GM21723 (cell line): Measurements from ENCODE around the gene SPRYD3.

Source experiments
- ATAC-seq: cut with Tn5 transposase; IDR thresholded peaks from one replicate; pipeline ENCODE4 v1.9.1; 2021; ENCODE audit warnings: mild to moderate bottlenecking, moderate library complexity; ENCODE audit not compliant: unreplicated experiment

The SPRYD3 gene

DNA sequence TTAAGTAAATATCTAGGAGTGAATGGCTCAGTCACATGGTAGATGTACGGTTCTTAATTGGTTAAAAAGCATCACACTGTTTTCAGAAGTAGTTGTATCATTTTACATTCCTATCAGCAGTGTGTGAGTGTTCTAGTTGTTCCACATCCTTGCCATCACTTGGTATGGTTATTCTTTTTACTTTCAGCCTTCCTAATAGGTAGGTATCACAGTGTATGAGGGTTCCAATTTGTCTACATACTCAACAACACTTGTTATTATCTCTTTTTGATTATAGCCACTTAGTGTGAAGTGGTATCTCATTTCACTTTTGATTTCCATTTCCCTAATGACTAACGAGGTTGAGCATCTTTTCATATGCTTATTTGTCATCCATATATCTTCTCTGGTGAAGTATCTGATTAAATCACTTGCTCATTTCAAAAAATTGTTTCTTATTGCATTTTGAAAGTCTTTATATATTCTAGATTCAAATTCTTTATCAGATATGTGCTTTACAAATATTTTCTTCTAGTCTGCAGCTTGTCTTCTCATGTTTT, 3.5 kb upstream of the SPRYD3 start:
- no peak for ATAC-seq

DNA sequence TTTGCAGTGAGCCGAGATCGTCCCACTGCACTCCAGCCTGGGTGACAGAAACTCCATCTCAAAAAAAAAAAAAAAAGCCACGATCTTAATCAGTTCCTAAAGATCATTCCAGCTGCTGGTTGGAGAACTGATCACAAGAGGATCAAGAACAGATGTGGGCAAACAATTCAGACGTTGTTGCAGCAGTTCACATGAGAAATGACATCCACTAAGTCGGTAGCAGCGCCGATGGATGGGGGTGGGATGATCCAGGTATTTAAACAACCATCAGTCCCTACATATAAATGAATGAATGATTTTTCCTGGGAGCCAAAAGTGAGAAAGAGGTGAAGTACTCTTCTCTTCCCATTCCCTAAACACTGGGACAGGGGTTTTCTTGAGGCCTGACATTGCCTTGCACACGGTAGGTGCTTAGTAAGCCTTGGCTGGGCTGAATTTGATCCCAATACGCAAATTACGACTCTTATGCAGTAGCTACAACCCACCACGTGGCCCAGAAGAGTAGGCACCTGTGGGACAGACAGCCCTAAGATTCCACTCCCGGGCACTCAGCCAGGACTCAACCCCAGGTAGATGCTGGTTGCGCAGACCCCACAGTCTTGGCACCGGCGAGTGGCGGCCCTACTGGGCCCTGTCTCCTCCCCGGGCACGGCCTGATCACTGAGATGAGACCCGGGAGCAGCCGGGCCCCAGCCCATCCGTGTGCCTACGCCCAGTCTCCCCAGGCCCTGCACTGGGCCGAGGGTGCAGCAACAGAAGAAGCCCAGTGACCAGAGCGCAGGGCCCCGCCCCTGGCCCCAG, 565 bp downstream of the SPRYD3 start:
- ATAC-seq: peak; percentile 31

DNA sequence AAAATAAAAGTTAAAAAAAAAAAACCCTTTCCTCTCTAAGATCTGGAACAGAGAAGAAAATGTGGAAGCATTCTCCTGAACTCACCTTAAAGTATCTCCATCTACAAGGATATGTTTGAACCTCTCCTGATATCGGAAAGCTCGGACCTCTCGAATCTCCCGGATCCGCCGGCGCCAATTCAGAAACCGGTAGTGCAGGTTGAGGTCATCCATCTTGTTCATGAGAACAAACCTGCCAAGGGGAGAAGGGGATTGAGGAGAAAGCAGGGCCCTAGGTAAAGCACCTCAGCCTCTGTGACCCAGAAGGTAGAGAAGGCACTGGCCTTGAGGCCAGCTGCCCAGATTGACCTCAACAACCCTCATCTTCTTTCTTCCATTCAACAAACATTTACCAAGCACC, 2.2 kb downstream of the SPRYD3 start:
- ATAC-seq: no peak

DNA sequence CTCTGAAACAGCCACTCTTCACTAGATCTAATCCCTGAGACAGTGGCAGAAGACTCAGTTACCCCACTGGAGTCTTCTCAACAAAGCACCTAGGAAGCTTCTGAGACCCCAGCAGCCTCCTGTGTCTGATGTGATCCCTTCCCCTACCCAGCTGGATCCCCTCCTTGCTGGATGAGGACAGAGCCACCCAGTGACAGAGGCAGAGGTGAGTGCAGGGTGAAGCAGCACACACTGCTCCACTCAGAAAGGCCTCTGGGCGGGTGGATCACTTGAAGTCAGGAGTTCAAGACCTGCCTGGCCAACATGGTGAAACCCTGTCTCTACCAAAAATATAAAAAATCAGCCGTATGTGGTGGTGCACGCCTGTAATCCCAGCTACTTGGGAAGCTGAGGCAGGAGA, 2.7 kb downstream of the SPRYD3 start:
- no peak for ATAC-seq

DNA sequence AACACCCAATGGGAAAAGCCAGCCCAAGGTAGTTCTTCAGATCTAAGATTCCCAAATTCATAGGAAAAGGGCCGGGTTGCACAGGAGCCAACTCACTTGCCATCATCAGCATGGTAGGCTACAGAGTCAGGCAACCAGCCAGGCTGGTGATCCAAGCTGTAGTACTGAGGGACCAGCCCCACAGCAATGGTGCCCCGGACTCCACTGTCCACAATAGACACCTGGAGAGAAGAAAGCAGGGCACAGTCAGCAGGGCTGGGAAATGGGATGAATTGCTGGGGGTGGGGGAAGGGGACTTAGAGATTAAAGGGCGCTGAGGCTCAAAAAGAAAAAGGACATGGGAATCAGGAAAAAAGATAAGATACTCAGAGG, 4.2 kb downstream of the SPRYD3 start:
- ATAC-seq: no peak

DNA sequence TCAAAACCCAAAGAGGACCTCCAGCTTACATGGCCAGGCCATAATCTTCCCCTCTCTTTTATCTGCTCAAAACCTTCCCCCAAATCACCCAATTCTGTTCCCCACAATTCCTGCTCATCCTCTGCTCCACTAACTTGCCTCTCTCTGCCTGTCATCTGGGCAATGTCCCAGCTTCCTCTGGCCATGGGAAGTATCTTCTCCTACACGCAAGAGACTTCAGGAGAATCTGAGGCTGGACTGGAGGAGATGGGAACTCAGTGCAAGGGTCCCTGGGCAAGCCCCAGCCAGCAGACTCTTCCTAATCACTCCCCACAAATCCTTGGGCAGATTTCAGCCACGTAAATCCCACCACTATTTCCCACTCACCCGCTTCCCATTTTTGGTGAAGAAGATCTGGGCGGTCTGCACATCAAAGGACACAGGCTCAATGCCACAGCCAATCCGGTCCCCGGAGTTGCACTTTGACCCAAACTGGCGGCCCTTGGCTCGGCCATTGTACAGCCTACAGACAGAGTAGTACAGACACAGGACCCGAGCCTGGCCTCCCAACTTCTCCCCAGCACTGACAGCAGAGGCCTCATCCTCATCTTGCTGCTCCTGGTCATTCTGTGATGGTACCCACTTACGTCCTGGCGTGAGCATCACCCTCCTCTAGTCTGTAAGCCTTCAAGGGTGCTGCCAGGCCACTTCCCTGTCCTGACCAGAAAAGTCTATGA, 4.7 kb downstream of the SPRYD3 start:
- no peak for ATAC-seq

DNA sequence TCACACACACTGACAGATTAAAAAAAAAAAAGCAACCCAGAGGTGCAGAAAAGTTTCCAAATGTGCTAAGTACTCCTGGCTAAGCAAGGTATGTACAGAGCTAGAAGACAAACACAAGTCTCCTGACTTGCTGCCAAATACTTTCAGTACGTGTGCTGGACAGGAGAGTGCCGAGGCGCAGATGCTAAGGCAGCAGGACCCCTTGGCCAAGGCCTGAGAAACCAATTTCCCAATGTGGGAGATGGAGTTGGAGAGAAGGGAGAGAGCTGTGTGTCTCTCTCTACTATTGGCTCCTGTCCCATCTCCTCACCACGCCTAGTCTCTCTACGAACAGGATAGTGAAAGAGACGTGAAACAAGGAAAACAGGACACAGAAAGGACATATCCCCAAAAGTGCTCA, 5.3 kb downstream of the SPRYD3 start:
- no peak for ATAC-seq

DNA sequence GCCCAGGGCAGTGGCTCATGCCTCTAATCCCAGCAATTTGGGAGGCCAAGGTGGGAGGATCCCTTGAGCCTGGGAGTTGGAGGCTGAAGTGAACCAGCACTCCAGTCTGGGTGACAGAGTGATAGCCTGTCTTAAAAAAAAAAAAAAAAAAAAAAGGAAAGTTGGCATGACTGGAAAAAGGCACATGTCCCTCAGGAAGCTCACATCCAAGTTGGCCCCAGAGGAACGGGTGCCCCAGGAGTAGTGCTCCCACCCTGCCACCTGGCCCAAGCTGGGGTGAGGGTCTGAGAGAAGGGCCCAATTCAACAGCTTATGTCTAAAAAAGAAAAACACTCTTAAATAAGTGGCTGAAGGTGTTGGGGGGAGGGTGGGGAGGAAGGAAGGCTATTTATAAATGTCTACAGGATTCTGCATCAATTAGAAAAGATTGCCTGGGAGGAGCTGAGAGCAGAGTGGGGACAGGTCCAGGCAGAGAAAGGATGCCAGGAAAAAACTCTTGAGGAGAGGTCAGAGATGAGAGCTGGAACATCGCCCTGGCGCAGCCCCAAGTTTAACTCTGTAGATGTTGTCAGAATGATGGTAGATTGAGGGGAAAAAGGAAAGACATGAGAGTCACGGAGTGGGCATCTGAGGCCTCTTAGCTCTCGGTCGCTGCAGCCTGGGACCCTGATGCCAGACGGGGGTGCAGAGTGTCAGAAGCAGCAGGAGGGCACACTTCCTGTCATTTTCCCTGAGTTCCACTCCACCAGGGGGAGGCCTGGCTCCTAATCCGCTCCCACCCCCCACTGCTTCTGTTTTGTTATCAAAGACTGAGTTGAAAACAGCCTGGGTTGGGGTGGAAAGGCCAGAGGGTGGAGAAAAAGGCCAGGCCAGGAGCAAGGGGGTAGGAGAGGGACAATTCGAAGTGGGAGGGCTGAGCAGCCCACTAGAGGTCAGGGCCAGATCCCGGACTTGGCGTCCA, 7.3 kb downstream of the SPRYD3 start:
- ATAC-seq: no peak

DNA sequence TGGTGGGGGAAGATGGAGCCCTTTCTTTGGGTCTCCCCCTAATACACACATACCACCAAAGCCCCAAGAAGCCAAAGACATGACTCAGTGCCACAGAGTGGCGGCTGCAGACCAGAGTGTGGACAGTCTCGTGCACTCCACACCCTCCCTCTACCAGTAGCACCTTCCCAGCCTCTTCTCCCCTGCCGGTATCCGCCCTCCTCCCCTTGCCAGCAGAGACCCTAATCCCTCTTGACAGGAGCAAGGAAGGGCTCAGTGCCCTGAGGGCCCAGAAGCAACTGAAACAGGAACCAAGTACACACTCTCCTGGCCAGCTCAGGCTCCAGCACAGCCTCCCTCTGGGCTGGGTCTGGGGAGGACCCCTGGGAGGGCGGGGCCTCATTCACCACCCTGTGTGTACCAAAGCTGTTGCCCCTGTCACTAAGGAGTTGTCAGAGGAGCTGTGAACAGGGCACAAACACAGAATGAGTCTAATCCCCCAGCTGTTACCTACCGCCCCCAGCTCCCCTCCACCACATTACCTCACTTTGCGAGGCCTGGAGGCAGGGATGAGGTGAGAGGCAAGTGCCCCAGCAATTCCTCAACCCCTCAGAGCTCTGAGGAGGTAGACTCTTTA, 8.2 kb downstream of the SPRYD3 start:
- ATAC-seq: no peak

DNA sequence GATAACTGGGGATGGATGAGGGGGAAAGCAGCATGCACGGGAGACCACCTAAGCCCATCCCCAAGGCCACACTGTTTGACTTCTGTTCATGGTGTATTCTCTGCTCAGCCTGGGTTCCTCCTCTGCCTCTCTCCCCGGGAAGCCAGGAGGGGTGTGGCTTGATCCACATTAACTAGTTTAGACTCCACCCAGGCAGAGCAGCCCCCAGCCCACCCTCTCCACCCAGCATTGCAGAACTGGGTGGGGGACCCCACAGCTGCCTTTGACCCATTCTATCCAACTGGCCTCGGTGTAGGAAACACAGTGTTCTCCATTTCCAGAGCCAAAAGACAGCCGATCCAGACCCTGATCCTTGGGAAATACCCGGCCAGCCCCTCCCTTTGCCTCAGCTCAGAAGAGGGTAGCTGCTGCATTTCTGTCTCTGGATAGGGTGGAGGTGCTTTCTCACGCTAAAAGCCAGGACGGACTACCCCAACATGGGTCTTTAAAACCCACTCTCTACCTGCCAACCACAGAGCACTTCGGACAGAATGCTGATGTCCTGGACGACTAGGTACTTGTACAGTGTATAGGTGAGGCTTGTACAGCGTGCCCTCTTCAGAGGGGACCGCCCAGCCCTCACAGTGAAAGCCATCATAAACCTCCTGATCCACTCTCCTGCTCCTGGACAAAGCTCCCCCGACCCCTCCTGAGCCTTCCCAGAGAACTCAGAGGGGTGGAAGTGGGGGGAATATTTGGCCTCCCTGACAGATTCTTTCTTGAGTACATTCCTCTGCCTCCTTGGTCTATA, 9.4 kb downstream of the SPRYD3 start:
- ATAC-seq: no peak

DNA sequence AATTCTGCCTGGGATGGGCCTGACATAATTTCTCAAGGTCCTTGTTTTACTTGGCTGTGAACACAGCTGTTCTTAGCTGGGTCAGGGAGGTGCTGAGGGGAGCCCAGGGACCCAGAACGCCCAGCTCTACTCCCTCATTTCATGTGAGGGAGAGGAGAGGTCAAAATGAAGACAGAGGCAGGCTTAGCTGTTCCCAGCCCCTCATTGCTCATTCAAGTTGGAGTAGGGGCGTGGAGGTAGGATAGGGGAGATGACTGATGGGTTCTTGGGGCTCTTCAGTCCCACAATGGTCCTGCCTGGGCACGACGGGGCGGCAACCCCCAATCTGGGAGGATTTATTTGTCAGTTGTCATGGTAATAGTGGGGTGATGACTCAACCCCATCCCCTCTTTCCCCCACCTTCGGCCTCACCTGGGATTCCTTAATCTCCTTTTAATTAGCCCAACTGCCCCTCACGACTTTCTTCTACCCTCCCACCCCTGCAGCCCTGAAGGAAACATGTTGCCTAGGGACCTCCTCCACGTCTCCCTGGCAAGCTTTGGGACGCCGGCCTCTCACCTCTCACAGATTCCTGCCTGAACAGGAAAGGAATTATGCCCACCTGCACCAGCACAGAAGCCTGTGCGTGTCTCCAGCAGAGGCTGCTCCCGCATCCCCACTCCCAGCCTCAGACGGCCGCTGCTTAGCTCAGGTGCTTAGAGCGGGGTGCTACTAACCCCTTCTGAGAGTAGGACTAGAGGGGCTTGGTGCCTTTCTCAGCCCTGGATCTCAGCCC, 10.2 kb downstream of the SPRYD3 start:
- ATAC-seq: no peak

DNA sequence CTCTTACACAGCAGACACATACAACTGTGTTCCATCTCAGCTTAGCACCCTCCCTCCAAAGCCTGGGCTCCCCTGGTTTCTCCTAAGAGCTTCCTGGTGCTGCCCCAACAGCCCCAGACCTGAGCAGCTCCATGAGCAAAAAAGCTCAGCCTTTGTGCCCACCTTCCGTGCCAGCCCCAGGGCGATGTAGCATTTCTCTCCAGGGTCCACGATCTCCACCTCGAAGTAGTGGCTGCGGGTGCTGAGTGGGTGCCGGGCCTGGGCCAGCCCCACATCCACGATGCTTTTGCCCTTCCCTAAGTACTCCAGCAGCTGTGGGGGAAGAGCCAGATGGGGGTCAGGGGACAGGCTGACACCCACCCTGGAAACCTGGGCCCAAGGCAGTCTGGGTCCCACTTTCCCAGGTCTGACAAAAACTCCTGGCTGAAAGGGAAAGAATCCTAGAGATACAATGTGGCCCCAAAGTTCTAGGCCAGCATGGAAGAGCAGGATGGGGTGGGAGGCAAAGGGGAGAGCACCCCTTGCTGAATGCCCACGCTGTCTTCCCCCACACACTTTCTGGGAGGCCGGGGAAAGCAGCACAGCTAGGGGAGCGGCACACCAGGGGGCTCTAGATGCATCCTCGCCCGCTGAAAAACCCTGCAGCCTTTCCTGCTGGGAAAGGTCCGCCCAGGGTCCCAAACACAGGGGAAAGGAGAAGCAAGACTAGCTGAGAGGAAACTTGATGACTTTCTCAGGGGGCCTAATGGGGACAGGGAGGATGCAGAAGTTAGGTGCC, 11.0 kb downstream of the SPRYD3 start:
- ATAC-seq: no peak

DNA sequence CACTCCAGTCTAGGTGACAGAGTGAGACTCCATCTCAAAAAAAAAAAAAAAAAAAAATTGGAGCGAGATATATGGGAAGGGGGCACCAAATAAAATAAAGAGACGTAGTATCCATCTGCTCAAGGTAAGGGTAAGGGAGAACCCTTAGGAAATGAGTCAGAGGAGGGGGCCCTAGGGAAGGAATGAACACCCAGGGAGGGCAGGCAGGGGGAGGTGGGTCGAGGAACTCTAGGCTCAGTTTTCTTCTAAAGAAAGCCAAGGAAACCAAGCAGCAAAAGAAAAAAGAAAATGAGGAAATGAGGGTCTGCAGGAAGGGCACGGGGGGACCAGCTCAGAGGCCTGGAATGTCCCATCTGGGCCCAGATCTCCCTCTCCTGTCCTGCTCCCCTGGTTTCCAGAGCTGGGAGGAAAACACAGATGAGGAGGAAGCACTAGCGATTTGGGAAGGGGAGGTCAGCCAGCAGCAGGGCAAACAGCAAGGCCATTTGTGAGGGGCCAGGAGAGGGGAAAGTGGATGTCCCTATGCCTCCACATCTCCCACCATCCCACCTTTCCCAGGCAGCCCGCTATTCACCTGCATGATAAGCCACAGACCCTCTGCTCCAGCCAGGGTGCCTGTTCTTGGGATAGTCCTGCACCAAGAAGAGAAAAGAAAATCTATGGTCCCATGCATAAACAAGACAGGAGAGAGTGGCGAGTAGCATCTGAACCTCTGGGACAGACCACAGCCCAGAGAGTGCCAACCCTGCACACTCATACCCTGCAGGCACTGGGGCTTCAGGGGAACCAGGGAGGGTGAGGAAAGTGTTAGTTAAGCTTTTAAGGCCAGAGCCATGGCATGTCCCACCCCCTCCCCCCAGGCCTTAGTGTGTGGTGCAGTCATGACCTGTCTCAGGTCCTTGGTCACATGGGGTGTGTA, 11.9 kb downstream of the SPRYD3 start:
- ATAC-seq: no peak

DNA sequence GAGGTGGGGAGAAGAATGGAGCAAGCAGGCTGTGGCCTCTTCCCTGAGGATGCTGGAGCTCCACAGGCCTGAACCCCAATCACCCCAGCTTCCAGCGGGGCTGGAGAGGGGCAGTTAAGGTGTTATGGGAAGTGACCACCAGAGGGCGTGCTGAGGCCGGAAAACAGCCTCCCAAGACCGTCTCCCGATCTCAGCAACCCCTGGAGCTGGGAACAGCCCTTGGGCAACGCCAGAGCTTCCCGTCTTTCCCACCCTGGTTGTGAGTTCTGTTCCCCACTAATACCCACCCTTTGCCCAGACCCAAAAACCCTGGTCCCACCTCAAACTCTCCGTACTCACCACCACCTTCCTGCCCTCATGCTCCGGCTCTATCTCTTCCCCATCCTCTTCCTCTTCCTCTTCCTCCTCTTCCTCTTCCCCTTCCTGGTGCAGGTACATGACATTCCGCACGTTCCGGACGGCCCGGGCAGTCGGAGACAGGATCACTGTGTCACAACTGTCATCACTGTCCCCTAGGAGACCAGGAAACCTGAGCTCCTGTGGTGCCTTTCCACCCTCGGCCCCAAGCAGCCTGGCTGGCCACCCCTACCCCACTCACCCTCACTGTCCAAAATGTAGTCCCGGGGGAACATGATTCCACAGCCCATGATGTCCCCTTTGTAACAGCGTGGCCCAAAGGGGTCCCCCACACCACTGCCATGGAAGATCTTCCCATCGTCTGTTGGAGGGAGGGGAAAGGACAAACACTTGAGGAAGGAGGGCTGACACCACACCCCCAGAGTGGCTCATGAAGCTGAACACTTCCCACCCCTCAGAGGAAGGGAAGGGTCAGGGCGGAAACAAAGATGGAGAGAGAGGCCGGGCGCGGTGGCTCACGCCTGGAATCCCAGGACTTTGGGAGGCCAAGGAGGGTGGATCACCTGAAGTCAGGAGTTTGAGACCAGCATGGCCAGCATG, 12.9 kb downstream of the SPRYD3 start:
- no peak for ATAC-seq

DNA sequence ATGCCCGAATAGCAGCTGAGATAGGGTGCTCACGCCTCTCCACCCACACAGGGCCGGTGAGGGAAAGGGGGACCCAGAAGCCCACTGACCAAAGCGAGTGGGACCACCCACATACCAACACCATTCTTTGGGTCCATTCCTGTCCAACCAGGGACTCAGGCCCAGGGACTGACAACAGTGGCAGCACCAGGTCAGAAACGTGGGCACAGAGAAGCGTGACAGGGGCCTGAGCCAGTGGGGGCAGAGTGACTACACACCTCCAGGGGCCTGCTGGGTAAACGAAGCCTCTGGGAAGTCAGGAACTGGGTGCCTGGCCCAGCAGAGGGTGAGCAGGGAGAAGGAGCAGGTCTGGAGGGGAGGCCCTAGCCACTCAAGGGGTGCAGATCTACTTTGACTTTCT, 13.7 kb downstream of the SPRYD3 start:
- no peak for ATAC-seq
